Right renal cortex interstitium (tissue), 3 donors: ENCODE results near the gene HIP1R. TPM values are rescaled to one million over a fixed set of nuclear protein-coding genes. Genes with fewer than 3 reads are reported as not detected.
A peak's percentile ranks its signal among the peaks of the same experiment; 100 is the strongest.
"Not testable (repeated sequence)": the region's sequence is repeated elsewhere in the genome, so short reads cannot be mapped to it uniquely, and the experiment has no call there.

Experiments used
- DNase-seq, 3 donors: peaks; one replicate each; pipeline ENCODE4 v3.0.0-alpha.2; 2013; ENCODE audit warnings: low read depth in 3 of 3, low spot score in 2 of 3
- polyA plus RNA-seq, 3 donors: library from polyadenylated mRNA; unstranded; fragments of 120-200 nt; gene quantifications; one replicate each; pipeline ENCODE4 v1.2.1, GENCODE V29; 2013; ENCODE audit not compliant: insufficient read length in 3 of 3

HIP1R gene
- polyA plus RNA-seq = 10 to 100 TPM; 54.6 to 56.9 (median 55.0) TPM

GRCh38 chr12:122834921-122835749, at the start of gene HIP1R:
Gene HIP1R, plus strand, starts transcription at chr12:122835457. Its CDS starts 94 bp downstream, at chr12:122835551.
- DNase-seq = no peak

GRCh38 chr12:122785503-122785902, 49.8 kb upstream of the HIP1R start:
- DNase-seq = no peak

- no peak for DNase-seq
These were observed 46.9 kb upstream of the HIP1R start for GRCh38 chr12:122788387-122788786.

GRCh38 chr12:122789637-122790036, 45.6 kb upstream of the HIP1R start:
- DNase-seq = no peak

- no peak for DNase-seq
These were observed 44.7 kb upstream of the HIP1R start for GRCh38 chr12:122790393-122791075.

- peak in 1 of 3 donors; percentile 29 for DNase-seq
These were observed 41.6 kb upstream of the HIP1R start for GRCh38 chr12:122793685-122794106.

- no peak for DNase-seq
These were observed 39.5 kb upstream of the HIP1R start for GRCh38 chr12:122795807-122796206.

- DNase-seq = no peak
These were observed 35.5 kb upstream of the HIP1R start for GRCh38 chr12:122799641-122800243.

GRCh38 chr12:122803937-122804336, 31.3 kb upstream of the HIP1R start:
- no peak for DNase-seq

GRCh38 chr12:122804957-122805356, 30.3 kb upstream of the HIP1R start:
- DNase-seq = not testable (repeated sequence)

GRCh38 chr12:122807651-122808050, 27.6 kb upstream of the HIP1R start:
- no peak for DNase-seq

- no peak for DNase-seq
These were observed 23.5 kb upstream of the HIP1R start for GRCh38 chr12:122811777-122812176.

GRCh38 chr12:122813310-122813713, 21.9 kb upstream of the HIP1R start:
- no peak for DNase-seq

GRCh38 chr12:122819209-122819785, 16.0 kb upstream of the HIP1R start:
- no peak for DNase-seq

- no peak for DNase-seq
These were observed 15.1 kb upstream of the HIP1R start for GRCh38 chr12:122820138-122820537.

GRCh38 chr12:122820838-122821271, 14.4 kb upstream of the HIP1R start:
- DNase-seq = no peak

GRCh38 chr12:122823429-122823828, 11.8 kb upstream of the HIP1R start:
- no peak for DNase-seq

GRCh38 chr12:122825773-122826724, 9.2 kb upstream of the HIP1R start:
- no peak for DNase-seq

GRCh38 chr12:122827258-122827657, 8.0 kb upstream of the HIP1R start:
- DNase-seq = no peak
